IMR-90 (cell line): ENCODE data around the gene ARMC8. TPM values are rescaled to one million over a fixed set of nuclear protein-coding genes. Genes with fewer than 3 reads are reported as not detected.

Source experiments
- ATAC-seq: fragments of 200-7000 bp; cut with Tn5 transposase; 2 replicates; pipeline ENCODE4 v1.9.1; 2020; ENCODE audit warnings: low read depth, mild to moderate bottlenecking, moderate library complexity
- BruUV-seq: library from RNA; stranded (reverse); fragments of 400-500 nt; replicated peaks from 2 replicates; lab custom pipeline; 2021; lab: Mats Ljungman, UMichigan
- CTCF ChIA-PET: fragments of 300-600 bp; formaldehyde crosslinking; extraction: SDS; loops from one replicate; lab custom pipeline; 2021; ENCODE audit warnings: antibody characterized with exemption; lab: Yijun Ruan, JAX
- POLR2A ChIA-PET: fragments of 300-600 bp; sonication (Branson Sonifier 250); formaldehyde crosslinking; loops from one replicate; lab custom pipeline; 2022; ENCODE audit warnings: antibody characterized with exemption; ENCODE audit not compliant: unreplicated experiment; lab: Charles Lee
- DNase-seq: peaks from one replicate; pipeline ENCODE4 v3.0.0; 2013
- H2AFZ ChIP-seq: replicated peaks from 2 replicates; pipeline ENCODE3; 2013; ENCODE audit warnings: low read length, mild to moderate bottlenecking; ENCODE audit not compliant: poor library complexity
- H2AK5ac ChIP-seq: 2 replicates; pipeline ENCODE4 v1.6.1; 2013; ENCODE audit warnings: low read depth, low read length, inconsistent platforms
- H2AK9ac ChIP-seq: replicated peaks from 2 replicates; pipeline ENCODE3; 2013; ENCODE audit warnings: mild to moderate bottlenecking, low read depth, low read length, moderate library complexity; ENCODE audit not compliant: poor library complexity
- H2BK120ac ChIP-seq: 2 replicates; pipeline ENCODE4 v1.6.1; 2013; ENCODE audit warnings: low read depth, low read length, inconsistent platforms
- H2BK15ac ChIP-seq: 3 replicates; pipeline ENCODE4 v1.6.1; 2013; ENCODE audit warnings: low read depth, low read length, inconsistent platforms
- H2BK20ac ChIP-seq: 2 replicates; pipeline ENCODE4 v1.6.1; 2013; ENCODE audit warnings: low read depth, mild to moderate bottlenecking, inconsistent platforms, low read length, moderate library complexity
- H2BK5ac ChIP-seq: 2 replicates; pipeline ENCODE4 v1.6.1; 2013; ENCODE audit warnings: mild to moderate bottlenecking, low read depth, low read length, inconsistent platforms; ENCODE audit not compliant: poor library complexity, severe bottlenecking
- H3K14ac ChIP-seq: replicated peaks from 2 replicates; pipeline ENCODE4 v1.6.1; 2013; ENCODE audit warnings: low read depth, low read length, inconsistent platforms
- H3K18ac ChIP-seq: 2 replicates; pipeline ENCODE4 v1.6.1; 2013; ENCODE audit warnings: low read depth, low read length, control low read depth
- H3K23ac ChIP-seq: 2 replicates; pipeline ENCODE4 v1.6.1; 2013; ENCODE audit warnings: low read depth, low read length, inconsistent platforms
- H3K27ac ChIP-seq: 2 replicates; pipeline ENCODE4 v1.5.1; 2013; ENCODE audit warnings: mild to moderate bottlenecking, control low read depth, low read length; ENCODE audit not compliant: insufficient read depth
- H3K27me3 ChIP-seq: 2 replicates; pipeline ENCODE4 v1.6.1; 2013; ENCODE audit warnings: low read length; ENCODE audit not compliant: control insufficient read depth, insufficient read depth
- H3K36me3 ChIP-seq: 2 replicates; pipeline ENCODE4 v1.6.1; 2013; ENCODE audit warnings: low read length, mixed read lengths; ENCODE audit not compliant: control insufficient read depth, insufficient read depth
- H3K4ac ChIP-seq: 2 replicates; pipeline ENCODE4 v1.6.1; 2013; ENCODE audit warnings: low read depth, low read length, inconsistent platforms
- H3K4me1 ChIP-seq: 2 replicates; pipeline ENCODE4 v1.6.1; 2013; ENCODE audit warnings: low read length, mixed read lengths; ENCODE audit not compliant: control insufficient read depth, insufficient read depth
- H3K4me2 ChIP-seq: 2 replicates; pipeline ENCODE4 v1.6.1; 2013; ENCODE audit warnings: low read depth, mild to moderate bottlenecking, control low read depth, low read length, moderate library complexity
- H3K4me3 ChIP-seq: 2 replicates; pipeline ENCODE4 v1.5.1; 2013; ENCODE audit warnings: low read depth, mild to moderate bottlenecking, control low read depth, low read length, moderate library complexity; ENCODE audit not compliant: insufficient read depth
- H3K56ac ChIP-seq: 2 replicates; pipeline ENCODE4 v1.6.1; 2013; ENCODE audit warnings: low read length, inconsistent platforms; ENCODE audit not compliant: insufficient read depth; ENCODE audit errors: extremely low read depth
- H3K79me1 ChIP-seq, 2 experiments: 2 replicates each; pipeline ENCODE4 v1.6.1; 2013; ENCODE audit warnings: low read length in 2 of 2, inconsistent platforms in 1 of 2, low read depth in 1 of 2
- H3K9ac ChIP-seq: 2 replicates; pipeline ENCODE4 v1.6.1; 2013; ENCODE audit warnings: low read depth, low read length, control low read depth
- H3K9me1 ChIP-seq: 2 replicates; pipeline ENCODE4 v1.6.1; 2013; ENCODE audit warnings: low read length, inconsistent platforms; ENCODE audit not compliant: insufficient read depth
- H3K9me3 ChIP-seq: 2 replicates; pipeline ENCODE4 v1.6.1; 2013; ENCODE audit warnings: low read length; ENCODE audit not compliant: control insufficient read depth, insufficient read depth
- H4K20me1 ChIP-seq: 2 replicates; pipeline ENCODE4 v1.6.1; 2013; ENCODE audit warnings: low read length, inconsistent platforms; ENCODE audit not compliant: insufficient read depth
- H4K5ac ChIP-seq: 2 replicates; pipeline ENCODE4 v1.6.1; 2013; ENCODE audit warnings: mild to moderate bottlenecking, low read depth, low read length, control low read depth
- H4K8ac ChIP-seq, 2 experiments: 2 replicates each; pipeline ENCODE4 v1.6.1; 2013; ENCODE audit warnings: low read depth in 2 of 2, low read length in 2 of 2, control low read depth in 1 of 2, inconsistent platforms in 1 of 2
- H4K91ac ChIP-seq: 2 replicates; pipeline ENCODE4 v1.6.1; 2013; ENCODE audit warnings: low read depth, low read length, inconsistent platforms; ENCODE audit not compliant: insufficient read depth
- BHLHE40 ChIP-seq: fragments of 150-350 bp; IDR thresholded peaks from 2 replicates; pipeline ENCODE4 v1.6.1; 2016; ENCODE audit warnings: mild to moderate bottlenecking, low read depth, low read length
- CEBPB ChIP-seq: IDR thresholded peaks from 2 replicates; pipeline ENCODE4 v1.6.1; 2012; ENCODE audit warnings: low read depth, low read length, improper control_type of control experiment
- CHD1 ChIP-seq: IDR thresholded peaks from 2 replicates; pipeline ENCODE4 v1.6.1; 2012; ENCODE audit warnings: low read depth, low read length, improper control_type of control experiment
- FOS ChIP-seq: fragments of 150-350 bp; IDR thresholded peaks from 2 replicates; pipeline ENCODE4 v1.6.1; 2016; ENCODE audit warnings: low read depth, low read length
- MAFK ChIP-seq: IDR thresholded peaks from 2 replicates; pipeline ENCODE4 v1.6.1; 2012; ENCODE audit warnings: low read depth, low read length, improper control_type of control experiment
- MAZ ChIP-seq: IDR thresholded peaks from 2 replicates; pipeline ENCODE4 v1.6.1; 2012; ENCODE audit warnings: low read depth, mild to moderate bottlenecking, low read length, improper control_type of control experiment, moderate library complexity, borderline replicate concordance
- MXI1 ChIP-seq: IDR thresholded peaks from 2 replicates; pipeline ENCODE4 v1.6.1; 2012; ENCODE audit warnings: low read depth, mild to moderate bottlenecking, low read length, moderate library complexity, borderline replicate concordance
- NFE2L2 ChIP-seq: fragments of 150-350 bp; IDR thresholded peaks from 2 replicates; pipeline ENCODE4 v1.6.1; 2016; ENCODE audit warnings: low read depth, mild to moderate bottlenecking, low read length
- POLR2A ChIP-seq: IDR thresholded peaks from 2 replicates; pipeline ENCODE4 v1.6.1; 2012; ENCODE audit warnings: mild to moderate bottlenecking, low read depth, low read length
- RAD21 ChIP-seq: IDR thresholded peaks from 2 replicates; pipeline ENCODE4 v1.6.1; 2012; ENCODE audit warnings: low read length, improper control_type of control experiment
- RCOR1 ChIP-seq: IDR thresholded peaks from 2 replicates; pipeline ENCODE4 v1.6.1; 2012; ENCODE audit warnings: mild to moderate bottlenecking, low read length, improper control_type of control experiment; ENCODE audit not compliant: insufficient replicate concordance
- RFX5 ChIP-seq: IDR thresholded peaks from 2 replicates; pipeline ENCODE4 v1.8.0; 2012; ENCODE audit warnings: low read depth, mild to moderate bottlenecking, low read length, moderate library complexity
- SMC3 ChIP-seq: fragments of 150-350 bp; IDR thresholded peaks from 2 replicates; pipeline ENCODE4 v1.6.1; 2016; ENCODE audit warnings: low read depth, mild to moderate bottlenecking, antibody characterized with exemption, low read length, moderate library complexity
- WGBS, 2 experiments: methylation state at CpG; one replicate each; pipeline versions ENCODE4 v1.1.5 to v1.1.7; 2013; ENCODE audit warnings: missing lambda C conversion rate in 2 of 2; ENCODE audit not compliant: insufficient read length in 1 of 2; ENCODE audit errors: extremely low coverage in 2 of 2; 5-methylcytosine and 5-hydroxymethylcytosine counted together
- dilution Hi-C: fragments of 300-500 bp; cut with HindIII; formaldehyde crosslinking; loops from one replicate; pipeline ENCODE4 v1.14.3; 2018; ENCODE audit warnings: low sequenced_read_pairs; ENCODE audit not compliant: unreplicated experiment
- in situ Hi-C: fragments of 300-500 bp; cut with MboI; formaldehyde crosslinking; loops from 3 replicates; pipeline ENCODE4 v1.14.3; 2019; ENCODE audit warnings: low sequenced_read_pairs, inconsistent platforms, mixed read lengths
- intact Hi-C: fragments of 100-400 bp; cut with micrococcal nuclease; formaldehyde crosslinking; loops from 2 replicates; pipeline ENCODE4 v1.10.0; 2022
- polyA plus RNA-seq, 3 experiments: library from polyadenylated mRNA; depleted of rRNA; stranded (reverse); fragments of >200 nt; gene quantifications; 2 replicates each; pipeline ENCODE4 v1.2.3, GENCODE V29; 2012; ENCODE audit warnings: low replicate concordance in 1 of 3
- total RNA-seq: library from RNA; depleted of rRNA; stranded (reverse); fragments of >200 nt; gene quantifications from 2 replicates; pipeline ENCODE4 v1.2.3, GENCODE V29; 2012
- TF ChIP-seq, protein P1 (sequence below): fragments of 150-350 bp; IDR thresholded peaks from 2 replicates; pipeline ENCODE4 v1.6.1; 2017; ENCODE audit warnings: mild to moderate bottlenecking, antibody characterized with exemption, low read length, low read depth
- TF ChIP-seq, protein P2 (sequence below): fragments of 150-350 bp; IDR thresholded peaks from 2 replicates; pipeline ENCODE4 v1.6.1; 2016; ENCODE audit warnings: low read depth, mild to moderate bottlenecking, low read length, moderate library complexity, borderline replicate concordance
- TF ChIP-seq, protein P3 (sequence below): conservative IDR thresholded peaks from 2 replicates; pipeline ENCODE4 v1.5.1; 2012; ENCODE audit warnings: mild to moderate bottlenecking, low read depth, low read length, improper control_type of control experiment

Gene ARMC8
- total and polyA plus RNA-seq, 2 of the 4 experiments (the other 2 are of a cell fraction), result 39.1 to 75.1 TPM

DNA sequence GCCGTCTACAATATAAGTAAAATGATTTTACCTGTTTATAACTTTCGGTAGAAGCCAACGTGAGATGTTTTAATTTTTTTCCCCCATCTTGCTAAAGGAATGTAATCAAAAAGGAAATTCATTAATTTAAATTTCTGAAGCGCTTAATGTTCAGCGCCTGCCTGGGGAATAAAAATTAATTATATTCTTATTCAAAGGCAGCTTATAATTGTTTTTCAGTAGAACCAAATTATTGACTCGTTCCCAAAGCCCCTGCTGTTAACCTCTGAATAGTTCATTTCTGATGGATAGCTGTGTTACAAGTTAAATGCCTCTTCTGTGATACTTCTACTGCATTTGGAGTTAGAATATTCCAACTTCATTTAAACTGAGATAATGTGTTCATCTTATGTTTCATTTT lies 51.6 kb downstream of the ARMC8 start:
- Histone ChIP-seq H3K9me1 (no peaks in the 10 kb centered on the region), H3K9me3 (no peaks in the 10 kb centered on the region), H3K23ac (no peak overlapping the region), H3K9ac (no peak overlapping the region), H3K4me1 (peaks cover 2% of the 10 kb centered on the region; the same call in 1 of the 2 replicates), H3K27ac (no peak overlapping the region), H4K5ac (no peak overlapping the region), H4K8ac (no peak overlapping the region), H3K27me3 (no peaks in the 10 kb centered on the region), H2AFZ (no peak overlapping the region), H3K14ac (no peak overlapping the region), H2AK9ac (no peak overlapping the region), H3K79me1 (no peaks in the 10 kb centered on the region; a peak in 2 of 4 replicates), H3K4me2 (no peak overlapping the region), H3K4ac (no peak overlapping the region), H2BK5ac (no peak overlapping the region), H2BK20ac (no peak overlapping the region), H2AK5ac (no peak overlapping the region), H3K56ac (no peak overlapping the region), H2BK120ac (no peak overlapping the region), H3K36me3 (peaks cover 6% of the 10 kb centered on the region), H3K4me3 (no peak overlapping the region), H2BK15ac (no peak overlapping the region), H4K20me1 (peaks cover 6% of the 10 kb centered on the region; the same call in 1 of the 2 replicates), H4K91ac (no peak overlapping the region), H3K18ac (no peak overlapping the region)
- in situ Hi-C loops (no loop called here), dilution Hi-C loops (no loop called here), intact Hi-C loops (no loop called here)
- DNase-seq, result no peak
- no peak for TF ChIP-seq RAD21
- TF ChIP-seq NFE2L2, result no peak
- TF ChIP-seq BHLHE40, result no peak
- no peak for TF ChIP-seq POLR2A
- TF ChIP-seq FOS, result no peak
- TF ChIP-seq, protein P1, sequence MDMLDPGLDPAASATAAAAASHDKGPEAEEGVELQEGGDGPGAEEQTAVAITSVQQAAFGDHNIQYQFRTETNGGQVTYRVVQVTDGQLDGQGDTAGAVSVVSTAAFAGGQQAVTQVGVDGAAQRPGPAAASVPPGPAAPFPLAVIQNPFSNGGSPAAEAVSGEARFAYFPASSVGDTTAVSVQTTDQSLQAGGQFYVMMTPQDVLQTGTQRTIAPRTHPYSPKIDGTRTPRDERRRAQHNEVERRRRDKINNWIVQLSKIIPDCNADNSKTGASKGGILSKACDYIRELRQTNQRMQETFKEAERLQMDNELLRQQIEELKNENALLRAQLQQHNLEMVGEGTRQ, result no peak
- TF ChIP-seq, protein P2, sequence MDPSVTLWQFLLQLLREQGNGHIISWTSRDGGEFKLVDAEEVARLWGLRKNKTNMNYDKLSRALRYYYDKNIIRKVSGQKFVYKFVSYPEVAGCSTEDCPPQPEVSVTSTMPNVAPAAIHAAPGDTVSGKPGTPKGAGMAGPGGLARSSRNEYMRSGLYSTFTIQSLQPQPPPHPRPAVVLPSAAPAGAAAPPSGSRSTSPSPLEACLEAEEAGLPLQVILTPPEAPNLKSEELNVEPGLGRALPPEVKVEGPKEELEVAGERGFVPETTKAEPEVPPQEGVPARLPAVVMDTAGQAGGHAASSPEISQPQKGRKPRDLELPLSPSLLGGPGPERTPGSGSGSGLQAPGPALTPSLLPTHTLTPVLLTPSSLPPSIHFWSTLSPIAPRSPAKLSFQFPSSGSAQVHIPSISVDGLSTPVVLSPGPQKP, result no peak
- TF ChIP-seq SMC3, result no peak
- TF ChIP-seq RFX5, result no peak
- TF ChIP-seq RCOR1, result no peak
- TF ChIP-seq, protein P3, sequence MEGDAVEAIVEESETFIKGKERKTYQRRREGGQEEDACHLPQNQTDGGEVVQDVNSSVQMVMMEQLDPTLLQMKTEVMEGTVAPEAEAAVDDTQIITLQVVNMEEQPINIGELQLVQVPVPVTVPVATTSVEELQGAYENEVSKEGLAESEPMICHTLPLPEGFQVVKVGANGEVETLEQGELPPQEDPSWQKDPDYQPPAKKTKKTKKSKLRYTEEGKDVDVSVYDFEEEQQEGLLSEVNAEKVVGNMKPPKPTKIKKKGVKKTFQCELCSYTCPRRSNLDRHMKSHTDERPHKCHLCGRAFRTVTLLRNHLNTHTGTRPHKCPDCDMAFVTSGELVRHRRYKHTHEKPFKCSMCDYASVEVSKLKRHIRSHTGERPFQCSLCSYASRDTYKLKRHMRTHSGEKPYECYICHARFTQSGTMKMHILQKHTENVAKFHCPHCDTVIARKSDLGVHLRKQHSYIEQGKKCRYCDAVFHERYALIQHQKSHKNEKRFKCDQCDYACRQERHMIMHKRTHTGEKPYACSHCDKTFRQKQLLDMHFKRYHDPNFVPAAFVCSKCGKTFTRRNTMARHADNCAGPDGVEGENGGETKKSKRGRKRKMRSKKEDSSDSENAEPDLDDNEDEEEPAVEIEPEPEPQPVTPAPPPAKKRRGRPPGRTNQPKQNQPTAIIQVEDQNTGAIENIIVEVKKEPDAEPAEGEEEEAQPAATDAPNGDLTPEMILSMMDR, result no peak
- TF ChIP-seq MAFK, result no peak
- no peak for TF ChIP-seq CHD1
- TF ChIP-seq CEBPB, result no peak
- TF ChIP-seq MAZ, result no peak
- no peak for TF ChIP-seq MXI1
- WGBS, 2 experiments, result no CpG with 5 or more reads among the region's 6 CpGs
- ATAC-seq, result no peak
- POLR2A ChIA-PET, result no interaction called here
- CTCF ChIA-PET, result no interaction called here
- no TSS peak for BruUV-seq
